Measurements from ENCODE around the gene EXOC8.

DNA sequence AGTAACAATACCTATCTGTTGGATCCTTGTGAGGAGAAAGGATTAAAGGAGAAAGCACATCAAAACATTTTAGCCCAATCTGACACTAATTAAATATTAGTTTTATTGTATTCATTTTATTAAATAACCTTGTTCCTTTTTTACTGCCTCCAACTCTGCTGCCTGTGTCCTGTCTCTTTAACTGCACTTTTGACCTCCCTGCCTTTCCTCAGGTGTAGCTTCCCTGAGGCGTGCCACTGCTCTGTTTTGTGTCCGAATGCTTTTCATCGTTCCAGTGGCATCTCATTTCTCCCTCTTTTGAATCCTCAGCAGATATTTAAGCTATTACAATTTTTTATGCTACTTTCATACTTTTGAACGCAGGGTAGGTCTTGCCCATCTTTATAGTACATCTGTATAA is 10.8 kb upstream of the EXOC8 start:
- TF ChIP-seq, protein P1, sequence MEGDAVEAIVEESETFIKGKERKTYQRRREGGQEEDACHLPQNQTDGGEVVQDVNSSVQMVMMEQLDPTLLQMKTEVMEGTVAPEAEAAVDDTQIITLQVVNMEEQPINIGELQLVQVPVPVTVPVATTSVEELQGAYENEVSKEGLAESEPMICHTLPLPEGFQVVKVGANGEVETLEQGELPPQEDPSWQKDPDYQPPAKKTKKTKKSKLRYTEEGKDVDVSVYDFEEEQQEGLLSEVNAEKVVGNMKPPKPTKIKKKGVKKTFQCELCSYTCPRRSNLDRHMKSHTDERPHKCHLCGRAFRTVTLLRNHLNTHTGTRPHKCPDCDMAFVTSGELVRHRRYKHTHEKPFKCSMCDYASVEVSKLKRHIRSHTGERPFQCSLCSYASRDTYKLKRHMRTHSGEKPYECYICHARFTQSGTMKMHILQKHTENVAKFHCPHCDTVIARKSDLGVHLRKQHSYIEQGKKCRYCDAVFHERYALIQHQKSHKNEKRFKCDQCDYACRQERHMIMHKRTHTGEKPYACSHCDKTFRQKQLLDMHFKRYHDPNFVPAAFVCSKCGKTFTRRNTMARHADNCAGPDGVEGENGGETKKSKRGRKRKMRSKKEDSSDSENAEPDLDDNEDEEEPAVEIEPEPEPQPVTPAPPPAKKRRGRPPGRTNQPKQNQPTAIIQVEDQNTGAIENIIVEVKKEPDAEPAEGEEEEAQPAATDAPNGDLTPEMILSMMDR (IDR thresholded peaks at IDR 0.05) = no peak
- TF ChIP-seq POLR2A (IDR thresholded peaks at IDR 0.05) = no peak

All from uterus (tissue), 2 donors.